ENCODE data around the gene CIDEC. TPM values are rescaled to one million over a fixed set of nuclear protein-coding genes. Genes with fewer than 3 reads are reported as not detected.

The CIDEC gene
- total RNA-seq, 6 experiments from 2014 or later = not detected

- peaks cover 23% of the 10 kb centered on the region for H3K36me3 Mint-ChIP-seq (ENCODE audit: low read depth)
- no peaks in the 10 kb centered on the region; the same call in none of the 2 replicates for H3K27me3 Mint-ChIP-seq (ENCODE audit: insufficient read depth)
- DNase-seq = peak; percentile 97
- peak within 1 kb of the TSS; percentile 81 for H3K27ac Mint-ChIP-seq
- H3K4me3 Mint-ChIP-seq = peak within 1 kb of the TSS; percentile 97
- no peaks in the 10 kb centered on the region for H3K9me3 Mint-ChIP-seq
- peaks cover 14% of the 10 kb centered on the region for H3K4me1 Mint-ChIP-seq (ENCODE audit: low read depth)
- no peak for TF ChIP-seq CTCF (IDR thresholded peaks at IDR 0.05)
Measured at GRCh38 chr3:9843715-9844438, 36.2 kb downstream of the CIDEC start, which contains the start of gene RPUSD3. TSS of gene RPUSD3 (minus strand) at chr3:9844008. CDS start at chr3:9843990, 18 bp downstream.

DNA sequence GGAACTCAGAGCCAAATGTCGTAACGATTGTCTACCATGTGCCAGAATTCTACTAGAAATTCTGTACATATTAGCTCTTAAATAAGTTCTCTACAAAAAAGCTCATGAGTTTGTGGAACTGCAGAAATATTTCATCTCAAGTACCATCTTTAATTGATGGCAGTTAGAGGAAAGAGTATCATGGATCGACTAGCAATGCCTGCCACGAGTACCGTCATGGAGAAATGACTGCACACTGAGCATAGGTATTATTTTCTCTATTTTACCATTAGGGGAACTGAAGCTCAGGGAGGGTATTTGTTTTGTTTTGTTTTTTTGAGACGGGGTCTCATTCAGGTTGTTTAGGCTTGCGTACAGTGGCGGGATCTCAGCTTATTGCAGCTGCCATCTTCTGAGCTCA is 39.0 kb downstream of the CIDEC start:
- no peak for TF ChIP-seq CTCF (IDR thresholded peaks at IDR 0.05)
- H3K4me3 Mint-ChIP-seq = no peak overlapping the region
- H3K4me1 Mint-ChIP-seq (ENCODE audit: low read depth) = peaks cover 14% of the 10 kb centered on the region
- H3K9me3 Mint-ChIP-seq = no peaks in the 10 kb centered on the region
- H3K36me3 Mint-ChIP-seq (ENCODE audit: low read depth) = peaks cover 23% of the 10 kb centered on the region
- no peak for DNase-seq
- no peak overlapping the region for H3K27ac Mint-ChIP-seq
- peaks cover 1% of the 10 kb centered on the region for H3K27me3 Mint-ChIP-seq (ENCODE audit: insufficient read depth)

DNA sequence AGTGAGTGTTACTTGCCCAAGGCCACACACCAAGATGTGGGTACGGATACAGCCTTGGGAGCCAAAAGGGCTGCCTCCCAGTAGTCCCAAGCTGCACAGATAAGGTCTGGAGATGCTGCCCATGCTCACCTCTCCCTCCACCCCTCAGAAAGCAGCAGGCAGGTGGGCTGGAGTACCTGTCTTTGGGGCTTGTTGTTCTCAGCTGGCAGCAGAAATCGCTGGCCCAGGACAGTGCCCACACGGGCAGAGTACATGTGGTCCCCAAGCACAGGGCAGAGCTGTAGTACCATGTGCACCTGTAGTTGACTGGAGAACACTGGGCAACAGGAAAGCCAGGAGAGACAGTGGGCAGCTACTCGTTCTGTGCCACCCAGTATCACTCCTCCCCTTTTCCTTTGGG is 41.2 kb downstream of the CIDEC start:
- Mint-ChIP-seq H3K27ac (no peak overlapping the region), H3K27me3 (ENCODE audit: insufficient read depth) (peaks cover 1% of the 10 kb centered on the region), H3K36me3 (ENCODE audit: low read depth) (peaks cover 23% of the 10 kb centered on the region), H3K4me3 (no peak overlapping the region), H3K4me1 (ENCODE audit: low read depth) (peaks cover 10% of the 10 kb centered on the region), H3K9me3 (no peaks in the 10 kb centered on the region)
- no peak for DNase-seq
- TF ChIP-seq CTCF (IDR thresholded peaks at IDR 0.05) = no peak

- no peak overlapping the region for H3K4me3 Mint-ChIP-seq
- H3K27ac Mint-ChIP-seq = no peak overlapping the region
- peaks cover 1% of the 10 kb centered on the region for H3K27me3 Mint-ChIP-seq (ENCODE audit: insufficient read depth)
- H3K9me3 Mint-ChIP-seq = no peaks in the 10 kb centered on the region
- H3K4me1 Mint-ChIP-seq (ENCODE audit: low read depth) = peaks cover 8% of the 10 kb centered on the region
- no peak for DNase-seq
- no peak for TF ChIP-seq CTCF (IDR thresholded peaks at IDR 0.05)
- peaks cover 23% of the 10 kb centered on the region for H3K36me3 Mint-ChIP-seq (ENCODE audit: low read depth)
Measured at GRCh38 chr3:9837701-9838582, 42.1 kb downstream of the CIDEC start.

DNA sequence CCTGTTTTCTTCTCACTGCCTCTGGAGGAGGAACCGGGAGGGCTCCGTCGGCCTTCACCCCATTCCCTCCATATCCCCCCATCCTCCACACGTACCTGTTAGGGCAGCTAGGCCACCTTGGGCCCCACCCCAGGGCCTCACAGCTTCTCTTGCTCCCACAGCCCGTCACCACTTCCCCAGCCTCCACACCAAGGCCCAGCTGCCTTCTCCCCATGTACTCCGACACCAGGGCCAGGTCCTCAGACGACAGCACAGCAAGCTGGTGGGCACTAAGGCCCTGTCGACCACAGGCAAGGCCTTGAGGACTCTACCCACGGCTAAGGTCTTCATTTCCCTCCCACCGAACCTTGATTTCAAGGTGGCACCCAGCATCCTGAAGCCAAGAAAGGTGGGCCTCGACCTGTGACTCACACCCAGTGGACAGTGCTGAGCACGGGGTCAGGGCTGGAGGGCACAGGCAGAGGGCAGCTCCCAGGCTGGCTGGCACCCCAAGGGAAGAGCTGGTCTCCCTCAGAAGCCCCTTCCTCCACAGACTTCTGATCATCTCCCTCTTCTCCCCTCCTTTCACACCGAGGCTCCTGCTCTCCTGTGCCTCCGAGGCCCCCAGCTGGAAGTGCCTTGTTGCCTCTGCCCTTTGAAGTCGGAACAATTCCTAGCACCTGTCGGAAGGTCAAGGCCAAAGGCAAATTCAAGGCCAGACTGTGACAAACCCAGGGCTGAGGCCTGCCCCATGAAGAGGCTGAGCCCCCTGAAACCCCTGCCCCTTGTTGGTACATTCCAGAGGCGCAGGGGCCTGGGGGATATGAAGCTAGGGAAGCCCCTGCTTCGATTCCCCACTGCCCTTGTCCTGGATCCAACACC is 45.3 kb downstream of the CIDEC start:
- Mint-ChIP-seq H3K27ac (no peak overlapping the region), H3K36me3 (ENCODE audit: low read depth) (no peaks in the 10 kb centered on the region), H3K27me3 (ENCODE audit: insufficient read depth) (peaks cover 1% of the 10 kb centered on the region), H3K4me3 (no peak overlapping the region), H3K9me3 (no peaks in the 10 kb centered on the region), H3K4me1 (ENCODE audit: low read depth) (no peaks in the 10 kb centered on the region)
- DNase-seq = no peak
- no peak for TF ChIP-seq CTCF (IDR thresholded peaks at IDR 0.05)

All from HFFc6 (cell line).